Adrenal gland (tissue), 12 donors: ENCODE measurements around the gene CFAP74. TPM values are rescaled to one million over a fixed set of nuclear protein-coding genes. Genes with fewer than 3 reads are reported as not detected.

Source experiments
- DNase-seq, 7 donors: peaks; one replicate each; pipeline ENCODE4 v3.0.0-alpha.2; 2019 to 2020
- H3K27ac ChIP-seq, 5 donors: fragments of 200-600 bp; sonication (generic) in 4 of 5; 1 replicate in 3 of 5; 2 replicates in 2 of 5; pipeline versions ENCODE4 v1.5.1 to v1.8.0; 2016 to 2020; ENCODE audit warnings: mild to moderate bottlenecking in 1 of 5
- H3K27me3 ChIP-seq: fragments of 200-600 bp; 2 replicates; pipeline ENCODE4 v1.8.0; 2021
- H3K36me3 ChIP-seq, 2 donors: fragments of 200-600 bp; replicated peaks in 1 of 2; 1 replicate in 1 of 2; 2 replicates in 1 of 2; pipeline versions ENCODE4 v1.5.1 to v1.8.0; 2018 to 2022
- H3K4me1 ChIP-seq, 2 donors: fragments of 200-600 bp; replicated peaks in 1 of 2; 1 replicate in 1 of 2; 2 replicates in 1 of 2; pipeline versions ENCODE4 v1.5.1 to v1.8.0; 2018 to 2021
- H3K4me3 ChIP-seq, 4 donors: fragments of 200-600 bp; sonication (generic) in 3 of 4; one replicate each; pipeline ENCODE4 v1.5.1; 2016 to 2018
- H3K9me3 ChIP-seq, 3 donors: fragments of 200-600 bp; sonication (generic) in 1 of 3; replicated peaks in 1 of 3; 1 replicate in 2 of 3; 2 replicates in 1 of 3; pipeline versions ENCODE4 v1.5.1 to v1.8.0; 2016 to 2021
- POLR2A ChIP-seq, 2 donors: fragments of 450-650 bp; IDR thresholded peaks; one replicate each; pipeline ENCODE4 v1.6.1; 2017; ENCODE audit warnings: antibody characterized with exemption in 2 of 2, mild to moderate bottlenecking in 2 of 2, moderate library complexity in 1 of 2
- WGBS, 4 donors: extraction: QIAGEN DNeasy Blood & Tissue Kit in 2 of 4; methylation state at CpG; one replicate each; pipeline versions ENCODE4 v1.1.5 to v1.1.7; 2013 to 2017; 5-methylcytosine and 5-hydroxymethylcytosine counted together
- intact Hi-C, 2 donors: fragments of 100-400 bp; cut with DNase I; formaldehyde crosslinking; loops; one replicate each; pipeline versions ENCODE4 v1.14.1 to v1.15.0; 2022 to 2023
- polyA plus RNA-seq, 3 donors: library from polyadenylated mRNA; stranded (reverse); fragments of 200-250 nt in 2 of 3; fragments of 350-450 nt in 1 of 3; fragmentation: Illumina TruSeq in 1 of 3; extraction: RNeasy Lipid Tissue Mini Kit (QIAGEN cat#74804) in 1 of 3; gene quantifications; one replicate each; pipeline ENCODE4 v1.2.3, GENCODE V29; 2013 to 2014
- total RNA-seq, 9 donors: library from RNA; depleted of rRNA in 4 of 9; stranded (reverse); fragments of >200 nt in 4 of 9; fragments of 120-200 nt in 1 of 9; fragmentation: NEBNext Ultra II Directional in 1 of 9; extraction: Animal tissue kit (Norgen Biotek cat#: 25700) in 1 of 9; gene quantifications; one replicate each; pipeline versions ENCODE4 v1.1.0 to v1.2.4, GENCODE V29; 2013 to 2023
- TF ChIP-seq, protein P1 (sequence below), 6 experiments: fragments of 450-650 bp in 4 of 6; fragments of 200-600 bp in 2 of 6; sonication (generic) in 1 of 6; IDR thresholded peaks; 1 replicate in 5 of 6; 2 replicates in 1 of 6; pipeline versions ENCODE4 v1.5.1 to v1.8.0; 2016 to 2021; ENCODE audit warnings: antibody characterized with exemption in 6 of 6, mild to moderate bottlenecking in 2 of 6, moderate library complexity in 1 of 6
- donor health status: healthy with polysubstance abuse.
- donor health status: Bipolar disorder and iron deficiency.
- donor health status: DM: yes; HTN: yes; CAD: no.
- donor health status: DM: no; HTN: no; CAD: no.
- donor health status: DM: no; HTN: no; CAD: no.
- donor health status: DM: yes; HTN: yes; CAD: no.

CFAP74 gene
- total and polyA plus RNA-seq, 12 donors = 0.11 to 7.6 (median 2.8) TPM; not detected in 1

DNA sequence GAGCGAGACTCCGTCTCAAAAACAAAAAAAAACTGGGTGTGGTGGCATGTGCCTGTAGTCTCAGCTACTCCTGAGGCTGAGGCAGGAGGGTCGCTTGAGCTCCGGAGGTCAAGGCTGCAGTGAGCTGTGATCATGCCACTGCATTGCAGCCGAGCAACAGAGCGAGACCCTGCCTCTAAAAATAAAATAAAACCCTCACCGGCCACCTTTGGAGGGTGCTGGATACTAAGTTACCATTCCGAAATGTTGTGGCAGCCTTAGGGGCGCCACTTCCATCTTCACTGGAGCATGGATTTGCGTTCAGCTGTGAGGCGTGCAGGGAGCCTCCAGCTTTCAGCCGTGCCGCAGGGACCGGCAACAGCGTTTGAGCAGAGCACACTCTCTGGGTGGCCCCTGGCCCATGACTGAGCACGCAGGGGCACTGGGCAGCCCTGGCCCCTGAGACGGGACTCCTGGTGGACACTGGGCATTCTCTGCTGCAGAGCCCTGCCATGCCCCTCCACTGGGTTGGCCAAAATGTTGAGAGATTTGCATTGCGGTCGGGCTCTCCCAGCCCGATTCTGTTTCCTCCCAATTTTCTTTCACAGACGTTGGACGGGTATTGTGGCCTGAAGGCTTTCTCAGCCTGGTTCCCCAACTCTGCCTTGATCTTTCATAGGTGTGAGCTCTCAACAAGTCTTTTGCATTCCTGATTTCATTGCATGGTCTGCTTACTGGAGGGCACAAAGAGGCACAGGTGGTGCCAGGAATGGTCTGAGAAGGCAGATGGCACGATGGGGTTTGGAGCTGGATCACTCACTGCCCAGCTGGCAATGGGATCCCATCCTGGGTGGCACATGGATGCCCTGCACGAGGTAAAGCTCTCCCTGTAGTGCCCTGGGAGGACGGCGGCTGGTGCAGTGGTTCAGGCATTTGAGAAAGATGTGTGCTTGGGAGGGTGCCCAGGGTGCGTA lies 5.8 kb upstream of the CFAP74 start:
- no peak for TF ChIP-seq POLR2A (IDR thresholded peaks at IDR 0.05)
- TF ChIP-seq, protein P1, sequence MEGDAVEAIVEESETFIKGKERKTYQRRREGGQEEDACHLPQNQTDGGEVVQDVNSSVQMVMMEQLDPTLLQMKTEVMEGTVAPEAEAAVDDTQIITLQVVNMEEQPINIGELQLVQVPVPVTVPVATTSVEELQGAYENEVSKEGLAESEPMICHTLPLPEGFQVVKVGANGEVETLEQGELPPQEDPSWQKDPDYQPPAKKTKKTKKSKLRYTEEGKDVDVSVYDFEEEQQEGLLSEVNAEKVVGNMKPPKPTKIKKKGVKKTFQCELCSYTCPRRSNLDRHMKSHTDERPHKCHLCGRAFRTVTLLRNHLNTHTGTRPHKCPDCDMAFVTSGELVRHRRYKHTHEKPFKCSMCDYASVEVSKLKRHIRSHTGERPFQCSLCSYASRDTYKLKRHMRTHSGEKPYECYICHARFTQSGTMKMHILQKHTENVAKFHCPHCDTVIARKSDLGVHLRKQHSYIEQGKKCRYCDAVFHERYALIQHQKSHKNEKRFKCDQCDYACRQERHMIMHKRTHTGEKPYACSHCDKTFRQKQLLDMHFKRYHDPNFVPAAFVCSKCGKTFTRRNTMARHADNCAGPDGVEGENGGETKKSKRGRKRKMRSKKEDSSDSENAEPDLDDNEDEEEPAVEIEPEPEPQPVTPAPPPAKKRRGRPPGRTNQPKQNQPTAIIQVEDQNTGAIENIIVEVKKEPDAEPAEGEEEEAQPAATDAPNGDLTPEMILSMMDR (IDR thresholded peaks at IDR 0.05) = no peak
- Histone ChIP-seq H3K27ac (no peak overlapping the region), H3K27me3 (no peaks in the 10 kb centered on the region), H3K4me1 (no peaks in the 10 kb centered on the region), H3K4me3 (no peak overlapping the region), H3K9me3 (no peaks in the 10 kb centered on the region), H3K36me3 (no peaks in the 10 kb centered on the region)
- intact Hi-C loops = no loop called here
- no peak for DNase-seq
- WGBS, 4 donors = 80 to 86% (median 83%) methylated on average over 19 to 27 of the region's 27 CpGs

DNA sequence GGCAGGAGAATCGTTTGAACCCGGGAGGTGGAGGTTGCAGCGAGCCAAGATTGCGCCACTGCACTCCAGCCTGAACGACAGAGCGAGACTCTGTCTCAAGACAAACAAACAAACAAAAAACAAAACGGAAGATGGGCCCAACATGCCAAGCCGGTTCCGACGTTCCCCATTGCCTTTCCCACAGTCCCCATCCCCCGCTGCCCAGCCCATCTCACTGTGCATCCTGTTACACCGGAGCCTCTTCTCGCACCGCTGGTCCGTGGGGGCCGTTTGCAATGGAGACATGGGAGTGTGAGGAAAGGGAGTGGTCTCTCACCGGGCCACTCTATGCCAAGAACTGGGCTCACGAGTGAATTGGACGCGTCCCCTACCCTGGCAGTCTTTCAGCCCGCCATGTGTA lies 1.3 kb upstream of the CFAP74 start:
- WGBS, 4 donors = 69 to 88% (median 81%) methylated on average over 15 to 21 of the region's 21 CpGs
- no peaks in the 10 kb centered on the region for H3K4me1 ChIP-seq
- DNase-seq = no peak
- no peak overlapping the region for H3K27ac ChIP-seq
- no peaks in the 10 kb centered on the region for H3K36me3 ChIP-seq
- peaks cover 21% of the 10 kb centered on the region for H3K27me3 ChIP-seq
- no peaks in the 10 kb centered on the region for H3K9me3 ChIP-seq
- TF ChIP-seq, protein P1 (IDR thresholded peaks at IDR 0.05) = no peak
- TF ChIP-seq POLR2A (IDR thresholded peaks at IDR 0.05) = no peak
- intact Hi-C loops = no loop called here
- H3K4me3 ChIP-seq = no peak overlapping the region

DNA sequence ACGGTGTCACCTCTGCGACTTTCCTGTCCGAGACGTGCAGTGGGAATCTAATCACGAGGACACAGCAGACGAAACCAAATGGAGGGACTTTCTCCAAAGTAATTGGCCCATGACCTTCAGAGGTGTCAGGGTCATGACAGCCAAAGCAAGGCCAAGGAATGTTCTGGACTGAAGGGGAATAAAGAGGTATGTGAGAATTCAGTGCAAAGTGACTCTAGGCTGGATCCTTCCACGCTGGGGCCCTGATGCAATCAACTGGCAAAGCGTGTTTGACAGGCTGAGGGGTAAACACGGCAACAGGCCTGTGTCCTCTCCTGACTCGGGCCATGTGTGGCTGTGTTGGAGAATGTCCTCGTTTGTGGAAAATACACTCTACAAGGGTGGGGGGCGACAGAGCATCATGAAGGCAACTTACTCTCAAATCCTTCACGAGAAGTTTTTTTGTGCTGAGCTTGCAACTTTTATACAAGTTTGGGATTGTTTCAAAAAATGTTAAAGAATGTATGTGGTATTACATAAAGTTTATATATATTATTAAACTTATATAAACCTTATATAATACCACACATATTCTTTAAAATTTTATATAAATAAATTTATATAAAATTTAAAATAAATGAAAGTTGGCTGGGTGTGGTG lies 1.7 kb downstream of the CFAP74 start:
- H3K27me3 ChIP-seq = peaks cover 21% of the 10 kb centered on the region
- 74 to 88% (median 81%) methylated on average over 13 of the region's 13 CpGs for WGBS, 4 donors

DNA sequence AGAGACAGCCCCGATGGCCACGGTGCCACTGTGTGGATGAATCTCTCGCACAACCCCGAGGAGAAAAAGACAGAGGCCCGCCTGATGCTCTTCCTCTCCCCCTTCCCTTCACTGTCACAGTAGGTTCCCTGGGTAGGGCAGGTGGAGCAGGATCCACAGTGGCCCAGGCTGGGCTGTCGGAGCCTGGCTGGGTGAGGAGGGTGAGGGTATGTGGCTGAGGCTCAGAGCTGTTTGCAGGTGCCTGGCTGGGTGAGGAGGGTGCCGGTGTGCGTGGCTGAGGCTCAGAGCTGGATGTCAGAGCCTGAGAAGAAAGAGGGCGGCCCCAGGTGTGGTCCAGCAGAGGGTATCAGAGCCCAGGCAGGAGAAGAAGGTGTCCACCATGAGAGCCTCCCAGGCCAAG lies 2.7 kb downstream of the CFAP74 start:
- intact Hi-C loops = no loop called here
- TF ChIP-seq, protein P1 (IDR thresholded peaks at IDR 0.05) = no peak
- TF ChIP-seq POLR2A (IDR thresholded peaks at IDR 0.05) = no peak
- Histone ChIP-seq H3K36me3 (no peaks in the 10 kb centered on the region), H3K27me3 (peaks cover 21% of the 10 kb centered on the region), H3K4me3 (no peak overlapping the region), H3K27ac (no peak overlapping the region), H3K9me3 (no peaks in the 10 kb centered on the region), H3K4me1 (no peaks in the 10 kb centered on the region)
- DNase-seq = no peak
- WGBS, 4 donors = 89 to 96% (median 90%) methylated on average over 6 to 9 of the region's 9 CpGs

More for the DNA sequence above, 1.7 kb downstream of the CFAP74 start:
- Histone ChIP-seq H3K27ac (no peak overlapping the region), H3K36me3 (no peaks in the 10 kb centered on the region), H3K4me3 (no peak overlapping the region), H3K4me1 (no peaks in the 10 kb centered on the region), H3K9me3 (no peaks in the 10 kb centered on the region)
- DNase-seq = no peak
- intact Hi-C loops = no loop called here
- TF ChIP-seq, protein P1 (IDR thresholded peaks at IDR 0.05) = no peak
- TF ChIP-seq POLR2A (IDR thresholded peaks at IDR 0.05) = no peak
